Mucosa of descending colon (tissue), 3 donors: ENCODE results near the gene GINM1. TPM values are rescaled to one million over a fixed set of nuclear protein-coding genes. Genes with fewer than 3 reads are reported as not detected.

Experiments used
- ATAC-seq: fragments of 200-7000 bp; cut with Tn5 transposase; one replicate; pipeline ENCODE4 v1.9.1; 2020; ENCODE audit warnings: mild to moderate bottlenecking, moderate library complexity
- DNase-seq, 3 donors: peaks; one replicate each; pipeline ENCODE4 v3.0.0-alpha.2; 2020
- H3K36me3 ChIP-seq: fragments of 200-600 bp; one replicate; pipeline ENCODE4 v1.8.0; 2021; ENCODE audit warnings: low read depth, mild to moderate bottlenecking
- H3K4me1 ChIP-seq: fragments of 200-600 bp; one replicate; pipeline ENCODE4 v1.8.0; 2021; ENCODE audit warnings: low read depth, mild to moderate bottlenecking
- H3K4me3 ChIP-seq: fragments of 200-600 bp; one replicate; pipeline ENCODE4 v1.8.0; 2021; ENCODE audit warnings: mild to moderate bottlenecking
- H3K9me3 ChIP-seq: fragments of 200-600 bp; one replicate; pipeline ENCODE4 v1.8.0; 2021; ENCODE audit warnings: mild to moderate bottlenecking
- intact Hi-C, 2 donors: fragments of 100-400 bp; cut with DNase I in 1 of 2; cut with micrococcal nuclease in 1 of 2; formaldehyde crosslinking; loops; one replicate each; pipeline versions ENCODE4 v1.11.0 to v1.11.1; 2022; cut with DNase I, micrococcal nuclease
- total RNA-seq, 3 donors: library from RNA; stranded (reverse); fragmentation: NEBNext Ultra II Directional in 2 of 3; extraction: Animal tissue kit (Norgen Biotek cat#: 25700) in 2 of 3; gene quantifications; one replicate each; pipeline versions ENCODE4 v1.2.1 to v1.2.4, GENCODE V29; 2021 to 2023
- TF ChIP-seq, protein P1 (sequence below): fragments of 200-600 bp; IDR thresholded peaks from one replicate; pipeline ENCODE4 v1.8.0; 2022; ENCODE audit warnings: antibody characterized with exemption, mild to moderate bottlenecking
- donor health status: DM: no; HTN: no; CAD: no; lungs with moderate emphysema.
- donor health status: DM: no; HTN: no; CAD: no.
- donor health status: DM: no; HTN: yes; CAD: no.

GINM1 gene
- total RNA-seq, 3 donors from 2014 or later, result 45.6 to 64.6 (median 48.4) TPM

DNA sequence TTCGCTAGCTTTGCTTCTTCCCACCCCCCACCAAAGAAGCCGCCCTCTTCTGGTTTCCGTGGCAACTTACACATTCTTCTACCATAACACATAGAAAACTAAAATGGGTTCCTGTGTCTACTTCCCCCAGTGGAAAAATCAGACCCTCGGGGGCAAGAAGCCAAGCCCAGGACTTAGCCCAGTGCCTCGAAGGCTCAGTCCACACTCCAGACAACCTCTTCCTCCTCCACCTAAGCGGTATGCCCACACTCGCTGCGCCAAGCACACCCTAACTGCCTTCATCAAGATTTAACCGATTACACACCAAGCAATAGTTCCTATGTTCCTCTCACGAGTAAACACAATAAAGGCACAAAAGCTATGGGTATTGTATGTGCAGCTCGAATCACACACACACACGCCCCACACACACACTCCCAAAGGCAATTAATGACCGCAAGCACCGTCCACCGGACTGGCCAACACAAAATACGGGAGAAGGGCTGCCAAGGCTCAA, 20.9 kb upstream of the GINM1 start:
- Histone ChIP-seq H3K36me3 (no peaks in the 10 kb centered on the region), H3K4me1 (peaks cover 15% of the 10 kb centered on the region), H3K9me3 (no peaks in the 10 kb centered on the region), H3K4me3 (peak overlapping the region; percentile 90)
- DNase-seq, result peak in 2 of 3 donors; percentile 51 to 66
- intact Hi-C loops, result no loop called here
- ATAC-seq, result peak; percentile 66
- TF ChIP-seq, protein P1, sequence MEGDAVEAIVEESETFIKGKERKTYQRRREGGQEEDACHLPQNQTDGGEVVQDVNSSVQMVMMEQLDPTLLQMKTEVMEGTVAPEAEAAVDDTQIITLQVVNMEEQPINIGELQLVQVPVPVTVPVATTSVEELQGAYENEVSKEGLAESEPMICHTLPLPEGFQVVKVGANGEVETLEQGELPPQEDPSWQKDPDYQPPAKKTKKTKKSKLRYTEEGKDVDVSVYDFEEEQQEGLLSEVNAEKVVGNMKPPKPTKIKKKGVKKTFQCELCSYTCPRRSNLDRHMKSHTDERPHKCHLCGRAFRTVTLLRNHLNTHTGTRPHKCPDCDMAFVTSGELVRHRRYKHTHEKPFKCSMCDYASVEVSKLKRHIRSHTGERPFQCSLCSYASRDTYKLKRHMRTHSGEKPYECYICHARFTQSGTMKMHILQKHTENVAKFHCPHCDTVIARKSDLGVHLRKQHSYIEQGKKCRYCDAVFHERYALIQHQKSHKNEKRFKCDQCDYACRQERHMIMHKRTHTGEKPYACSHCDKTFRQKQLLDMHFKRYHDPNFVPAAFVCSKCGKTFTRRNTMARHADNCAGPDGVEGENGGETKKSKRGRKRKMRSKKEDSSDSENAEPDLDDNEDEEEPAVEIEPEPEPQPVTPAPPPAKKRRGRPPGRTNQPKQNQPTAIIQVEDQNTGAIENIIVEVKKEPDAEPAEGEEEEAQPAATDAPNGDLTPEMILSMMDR, result no peak

DNA sequence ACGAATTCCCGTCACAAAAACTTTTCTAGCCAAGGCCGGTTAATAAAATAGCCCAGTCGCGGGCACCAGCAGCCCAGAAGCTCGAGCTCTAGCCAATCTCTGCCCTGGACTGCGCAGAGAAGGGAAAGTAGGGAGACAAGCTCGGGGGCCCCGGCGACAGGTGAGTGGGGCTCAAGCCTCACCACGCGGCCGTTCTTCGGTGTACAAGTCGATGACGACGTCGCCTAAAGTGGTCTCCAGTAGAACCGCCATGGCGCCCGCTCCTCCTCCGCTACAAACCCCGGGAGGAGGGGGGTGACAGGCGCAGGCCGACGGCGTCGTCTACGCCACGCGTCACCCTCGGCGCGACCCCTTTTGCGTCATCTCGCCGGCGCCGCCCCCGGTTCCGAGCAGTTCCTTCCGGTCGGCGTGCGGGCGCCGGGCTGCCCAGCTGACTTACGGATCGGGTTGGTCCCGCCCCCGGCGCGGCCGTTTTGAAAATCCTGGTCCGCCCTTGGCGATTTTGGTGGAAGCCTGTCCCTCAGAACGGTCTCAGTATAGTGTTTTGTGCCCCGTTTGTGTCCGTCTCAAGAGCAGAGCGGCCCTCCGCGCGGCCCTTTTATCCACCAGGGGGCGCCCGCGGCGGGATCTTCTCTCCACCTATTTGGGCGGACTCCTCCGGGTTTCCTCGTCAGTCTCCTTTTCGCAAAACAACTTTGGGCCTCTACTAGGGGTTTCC, 20.3 kb upstream of the GINM1 start, which contains the start of gene PPIL4:
PPIL4 (minus strand) TSS at position 290 of the 718 bp plus-strand sequence; CDS start at position 252, 38 bp downstream.
- no peaks in the 10 kb centered on the region for H3K9me3 ChIP-seq
- H3K4me3 ChIP-seq, result peak within 1 kb of the TSS; percentile 90
- ATAC-seq (peak; percentile 99), DNase-seq (peak; percentile 97 to 98 (median 98))
- intact Hi-C loops, result no loop called here
- TF ChIP-seq, protein P1, result peak; percentile 79
- H3K4me1 ChIP-seq, result peaks cover 15% of the 10 kb centered on the region
- no peaks in the 10 kb centered on the region for H3K36me3 ChIP-seq

DNA sequence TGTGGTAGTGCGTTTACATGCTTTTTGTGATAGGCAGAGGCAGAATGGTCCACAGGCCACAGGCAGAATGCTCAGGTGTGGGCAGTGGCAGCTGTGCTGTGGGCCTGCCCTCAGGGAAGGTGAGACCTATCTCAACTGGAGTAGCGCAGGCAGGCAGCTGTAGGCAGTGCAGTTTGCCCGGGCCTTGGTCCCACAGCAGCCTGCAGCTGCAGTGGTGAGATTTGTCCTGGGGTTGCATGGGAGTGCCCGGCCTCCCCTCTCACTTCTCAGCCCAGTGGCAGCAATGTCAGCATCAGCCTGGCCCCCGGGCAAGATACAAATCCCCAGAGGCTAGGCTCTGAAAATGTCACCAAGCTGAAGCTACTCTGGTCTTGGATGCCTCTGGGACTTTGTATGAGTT, 14.3 kb upstream of the GINM1 start:
- Histone ChIP-seq H3K9me3 (no peaks in the 10 kb centered on the region), H3K4me1 (no peaks in the 10 kb centered on the region), H3K36me3 (no peaks in the 10 kb centered on the region), H3K4me3 (no peak overlapping the region)
- intact Hi-C loops, result no loop called here
- TF ChIP-seq, protein P1, result no peak
- ATAC-seq (no peak), DNase-seq (no peak)

DNA sequence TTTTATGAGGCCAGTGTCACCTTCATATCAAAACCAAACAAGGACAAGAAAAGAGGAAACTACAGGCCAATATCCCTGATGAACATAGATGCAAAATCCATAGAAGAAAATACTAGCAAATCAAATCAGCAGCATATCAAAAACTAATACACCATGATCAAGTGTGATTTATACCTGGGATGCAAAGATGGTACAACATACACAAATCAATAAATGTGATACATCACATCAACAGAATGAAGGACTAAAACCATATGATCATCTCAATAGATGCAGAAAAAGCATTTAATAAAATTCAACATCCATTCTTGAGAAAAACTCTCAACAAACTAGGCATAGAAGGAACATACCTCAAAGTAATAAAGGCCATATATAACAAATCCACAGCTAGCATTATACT, 8.1 kb upstream of the GINM1 start:
- Histone ChIP-seq H3K9me3 (no peaks in the 10 kb centered on the region), H3K4me1 (no peaks in the 10 kb centered on the region), H3K4me3 (no peak overlapping the region), H3K36me3 (no peaks in the 10 kb centered on the region)
- TF ChIP-seq, protein P1, result no peak
- DNase-seq (no peak), ATAC-seq (no peak)
- intact Hi-C loops, result no loop called here

DNA sequence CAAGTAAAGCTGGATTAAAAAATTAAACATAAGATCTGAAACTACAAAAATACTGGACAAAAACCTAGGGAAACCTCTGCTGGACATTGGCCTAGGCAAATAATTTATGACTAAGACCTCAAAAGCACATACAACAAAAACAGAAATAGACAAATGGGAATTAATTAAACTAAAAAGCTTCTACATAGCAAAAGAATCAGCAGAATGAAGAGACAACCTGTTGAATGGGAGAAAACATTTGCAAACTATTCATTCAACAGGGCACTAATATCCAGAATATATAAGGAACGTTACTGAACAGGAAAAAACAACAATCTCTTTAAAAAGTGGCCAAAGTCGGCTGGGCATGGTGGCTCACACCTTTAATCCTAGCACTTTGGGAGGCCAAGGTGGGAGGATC, 6.8 kb upstream of the GINM1 start:
- ATAC-seq (no peak), DNase-seq (no peak)
- Histone ChIP-seq H3K9me3 (no peaks in the 10 kb centered on the region), H3K4me3 (no peak overlapping the region), H3K4me1 (no peaks in the 10 kb centered on the region), H3K36me3 (no peaks in the 10 kb centered on the region)
- intact Hi-C loops, result no loop called here
- TF ChIP-seq, protein P1, result no peak
